SK-N-SH (cell line): ENCODE results near the gene DNMT3A. TPM values are rescaled to one million over a fixed set of nuclear protein-coding genes. Genes with fewer than 3 reads are reported as not detected.
A peak's percentile ranks its signal among the peaks of the same experiment; 100 is the strongest.

Source experiments
- CTCF ChIA-PET: fragments of 300-600, 350-600 bp; formaldehyde crosslinking; extraction: SDS; loops from one replicate; lab custom pipeline; 2021; lab: Yijun Ruan, JAX
- POLR2A ChIA-PET: fragments of 350-600 bp; sonication (Branson Sonifier 250); formaldehyde crosslinking; extraction: SDS; loops from one replicate; lab custom pipeline; 2020; ENCODE audit warnings: antibody characterized with exemption, inconsistent platforms; lab: Yijun Ruan, JAX
- DNase-seq: peaks from one replicate; pipeline ENCODE4 v3.0.0; 2012
- H2AFZ ChIP-seq: fragments of 200-600 bp; sonication (generic); 2 replicates; pipeline ENCODE4 v1.8.1; 2016; ENCODE audit warnings: antibody characterized with exemption, mild to moderate bottlenecking, low read depth
- H3F3A ChIP-seq: fragments of 200-600 bp; sonication (generic); replicated peaks from 2 replicates; pipeline ENCODE3; 2016; ENCODE audit warnings: antibody characterized with exemption, mild to moderate bottlenecking; ENCODE audit not compliant: insufficient read depth
- H3K27ac ChIP-seq, 2 experiments: fragments of 200-500 bp in 1 of 2; fragments of 200-600 bp in 1 of 2; sonication (Bioruptor generic) in 1 of 2; sonication (generic), shearing (Covaris generic) in 1 of 2; 2 replicates each; pipeline versions ENCODE4 v1.5.1 to v1.6.1; 2014 to 2016; ENCODE audit warnings: low read depth in 2 of 2, inconsistent platforms in 1 of 2, low read length in 1 of 2, mild to moderate bottlenecking in 1 of 2, mixed read lengths in 1 of 2
- H3K27me3 ChIP-seq: fragments of 200-600 bp; sonication (generic), shearing (Covaris generic); 2 replicates; pipeline ENCODE4 v1.6.1; 2016; ENCODE audit warnings: mixed run types; ENCODE audit not compliant: insufficient read depth
- H3K36me3 ChIP-seq, 2 experiments: fragments of 200-500 bp in 1 of 2; fragments of 200-600 bp in 1 of 2; sonication (Bioruptor generic) in 1 of 2; sonication (generic) in 1 of 2; replicated peaks in 1 of 2; 2 replicates each; pipeline versions ENCODE3 to v1.5.1; 2014 to 2016; ENCODE audit warnings: low read length in 1 of 2, mild to moderate bottlenecking in 1 of 2; ENCODE audit not compliant: insufficient read depth in 2 of 2, control insufficient read depth in 1 of 2
- H3K4me1 ChIP-seq, 2 experiments: fragments of 200-500 bp in 1 of 2; fragments of 200-600 bp in 1 of 2; sonication (Bioruptor generic) in 1 of 2; sonication (generic), shearing (Covaris generic) in 1 of 2; 2 replicates each; pipeline versions ENCODE4 v1.5.1 to v1.6.1; 2014 to 2016; ENCODE audit warnings: low read depth in 1 of 2, low read length in 1 of 2, mixed run types in 1 of 2; ENCODE audit not compliant: insufficient read depth in 2 of 2, control insufficient read depth in 1 of 2
- H3K4me2 ChIP-seq: fragments of 200-600 bp; sonication (generic), shearing (Covaris generic); 2 replicates; pipeline ENCODE4 v1.6.1; 2017; ENCODE audit warnings: mixed run types
- H3K4me3 ChIP-seq, 2 experiments: fragments of 200-500 bp in 1 of 2; fragments of 200-600 bp in 1 of 2; sonication (Bioruptor generic) in 1 of 2; sonication (generic), shearing (Covaris generic) in 1 of 2; 2 replicates each; pipeline versions ENCODE4 v1.5.1 to v1.8.1; 2014 to 2016; ENCODE audit warnings: low read depth in 2 of 2, inconsistent platforms in 1 of 2, low read length in 1 of 2, mild to moderate bottlenecking in 1 of 2, mixed read lengths in 1 of 2, moderate library complexity in 1 of 2
- H3K79me2 ChIP-seq: fragments of 200-600 bp; sonication (generic); 2 replicates; pipeline ENCODE4 v1.8.1; 2017; ENCODE audit warnings: mild to moderate bottlenecking; ENCODE audit not compliant: insufficient read depth
- H3K9ac ChIP-seq: fragments of 200-600 bp; sonication (generic); 2 replicates; pipeline ENCODE4 v1.6.1; 2017; ENCODE audit warnings: mixed run types
- H3K9me2 ChIP-seq: fragments of 200-600 bp; sonication (generic); 2 replicates; pipeline ENCODE4 v1.6.1; 2017; ENCODE audit warnings: mixed run types
- H3K9me3 ChIP-seq: fragments of 200-600 bp; sonication (generic); 2 replicates; pipeline ENCODE4 v1.6.1; 2017; ENCODE audit warnings: mixed run types, mild to moderate bottlenecking, moderate library complexity
- H4K20me1 ChIP-seq: fragments of 200-600 bp; sonication (generic); 2 replicates; pipeline ENCODE4 v1.6.1; 2017; ENCODE audit warnings: mild to moderate bottlenecking, mixed run types; ENCODE audit not compliant: insufficient read depth
- EP300 ChIP-seq, 2 experiments: IDR thresholded peaks; 2 replicates each; pipeline versions ENCODE4 v1.4.0 to v1.6.1; 2012; ENCODE audit warnings: borderline replicate concordance in 1 of 2, low read depth in 1 of 2, low read length in 1 of 2
- EZH2phosphoT487 ChIP-seq: fragments of 200-600 bp; sonication (generic); IDR thresholded peaks from 2 replicates; pipeline ENCODE4 v1.6.1; 2017; ENCODE audit warnings: low read depth, mixed run types, mild to moderate bottlenecking, antibody characterized with exemption, moderate library complexity, borderline replicate concordance
- FOSL2 ChIP-seq: IDR thresholded peaks from 2 replicates; pipeline ENCODE4 v1.4.0; 2012; ENCODE audit warnings: low read depth, mild to moderate bottlenecking, moderate library complexity, borderline replicate concordance
- GABPA ChIP-seq: IDR thresholded peaks from 2 replicates; pipeline ENCODE4 v1.4.0; 2012; ENCODE audit warnings: low read depth, mild to moderate bottlenecking
- GATA2 ChIP-seq: sonication (generic); formaldehyde crosslinking; IDR thresholded peaks from 2 replicates; pipeline ENCODE4 v1.5.0; 2020; ENCODE audit warnings: mild to moderate bottlenecking, missing genetic modification reagents
- JUND ChIP-seq: IDR thresholded peaks from 2 replicates; pipeline ENCODE4 v1.4.0; 2012
- MEF2A ChIP-seq: IDR thresholded peaks from 2 replicates; pipeline ENCODE4 v1.4.0; 2012; ENCODE audit warnings: low read depth, borderline replicate concordance
- MXI1 ChIP-seq: IDR thresholded peaks from 2 replicates; pipeline ENCODE4 v1.6.1; 2012; ENCODE audit warnings: mild to moderate bottlenecking, low read depth, low read length, improper control_type of control experiment
- NFIC ChIP-seq: IDR thresholded peaks from 2 replicates; pipeline ENCODE4 v1.4.0; 2012; ENCODE audit warnings: borderline replicate concordance
- POLR2AphosphoS5 ChIP-seq: IDR thresholded peaks from 2 replicates; pipeline ENCODE4 v1.6.1; 2012; ENCODE audit warnings: low read depth, low read length
- RAD21 ChIP-seq: IDR thresholded peaks from 2 replicates; pipeline ENCODE4 v1.6.1; 2012; ENCODE audit warnings: mild to moderate bottlenecking, low read length
- SIN3A ChIP-seq: IDR thresholded peaks from 2 replicates; pipeline ENCODE4 v1.6.1; 2012; ENCODE audit warnings: low read depth, mild to moderate bottlenecking, low read length, moderate library complexity, borderline replicate concordance
- SMC3 ChIP-seq: IDR thresholded peaks from 2 replicates; pipeline ENCODE4 v1.6.1; 2012; ENCODE audit warnings: low read depth, low read length, improper control_type of control experiment
- TAF1 ChIP-seq: IDR thresholded peaks from 2 replicates; pipeline ENCODE4 v1.6.1; 2012; ENCODE audit warnings: low read depth, mild to moderate bottlenecking, low read length, moderate library complexity, borderline replicate concordance
- TCF12 ChIP-seq: IDR thresholded peaks from 2 replicates; pipeline ENCODE4 v1.4.0; 2012
- YY1 ChIP-seq: IDR thresholded peaks from 2 replicates; pipeline ENCODE4 v1.4.0; 2012; ENCODE audit warnings: low read depth, mild to moderate bottlenecking
- WGBS: methylation state at CpG from one replicate; pipeline ENCODE4 v1.1.6; 2017; ENCODE audit warnings: low lambda C conversion rate; 5-methylcytosine and 5-hydroxymethylcytosine counted together
- polyA plus RNA-seq, 3 experiments: library from polyadenylated mRNA; depleted of rRNA; stranded (reverse); fragments of >200 nt; gene quantifications; 2 replicates each; pipeline ENCODE4 v1.2.3, GENCODE V29; 2012
- TF ChIP-seq, protein P1 (sequence below): IDR thresholded peaks from 2 replicates; pipeline ENCODE4 v1.4.0; 2012; ENCODE audit warnings: low read depth
- TF ChIP-seq, protein P2 (sequence below): fragments of 200-600 bp; sonication (generic); IDR thresholded peaks from 2 replicates; pipeline ENCODE4 v1.6.1; 2017; ENCODE audit warnings: antibody characterized with exemption, mild to moderate bottlenecking, moderate library complexity
- TF ChIP-seq, protein P3 (sequence below): IDR thresholded peaks from 2 replicates; pipeline ENCODE4 v1.4.0; 2012; ENCODE audit warnings: low read depth, borderline replicate concordance

DNMT3A gene
- polyA plus RNA-seq, 1 of the 3 experiments (the other 2 are of a cell fraction) = 5.6 TPM

DNA sequence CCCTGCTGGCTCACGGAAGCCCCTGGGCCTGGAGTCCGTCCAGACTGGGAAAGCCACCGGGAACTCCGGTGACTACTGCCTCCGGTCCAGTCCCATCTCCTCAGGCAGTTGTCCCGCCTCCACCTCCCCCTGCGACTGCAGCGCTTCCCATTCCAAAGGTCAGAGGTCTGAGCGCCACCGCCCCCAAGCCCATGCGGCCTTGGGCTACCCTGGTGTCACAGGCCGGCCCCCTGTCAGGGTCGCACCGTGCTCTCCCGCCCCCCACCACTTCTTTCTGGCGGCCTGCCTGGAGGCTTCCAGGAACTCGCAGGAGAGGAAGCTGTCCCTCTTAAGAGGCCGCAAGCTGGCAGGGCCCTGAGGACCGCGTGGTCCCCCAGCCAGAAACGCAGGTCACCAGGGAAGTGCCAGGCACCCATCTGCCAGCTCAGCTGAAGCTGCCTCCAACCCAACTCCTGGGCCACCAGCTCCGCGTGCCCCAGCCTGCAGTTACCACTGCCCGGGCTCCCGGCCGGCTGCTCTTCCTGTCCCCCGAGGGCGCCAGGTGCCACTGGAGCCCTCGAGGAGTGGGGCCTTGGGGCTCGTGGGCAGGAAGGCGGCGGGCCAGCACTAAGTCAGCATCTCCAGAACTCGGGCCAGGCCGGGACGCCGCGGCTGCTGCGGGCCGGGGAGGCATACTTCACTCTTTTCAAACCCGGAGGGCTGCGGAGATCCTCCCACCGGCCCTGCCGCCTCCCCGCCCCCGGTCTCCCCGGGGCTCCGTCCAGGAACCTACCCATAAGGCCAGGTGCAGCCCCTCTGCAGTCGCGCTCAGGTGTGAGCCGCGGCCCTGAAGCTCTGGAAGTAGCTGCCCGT is 90.1 kb downstream of the DNMT3A start:
- H3F3A ChIP-seq = no peaks in the 10 kb centered on the region
- peaks cover 4 to 47% of the 10 kb centered on the region in 2 experiments for H3K36me3 ChIP-seq
- H3K9ac ChIP-seq = peak overlapping the region; percentile 46
- peak; percentile 84 for DNase-seq
- no peaks in the 10 kb centered on the region for H3K9me2 ChIP-seq
- no peaks in the 10 kb centered on the region for H4K20me1 ChIP-seq
- peaks cover 10 to 57% of the 10 kb centered on the region in 2 experiments for H3K4me1 ChIP-seq
- ChIA-PET CTCF (interaction anchor here (1.1 to 5.5 kb wide), 7 partner anchors 12 to 276 kb away, joined by 3 to 47 read pairs (median 4); no protein-coding TSS in a partner anchor), POLR2A (interaction anchor here (0.5 to 2.2 kb wide), 13 partner anchors 13 to 89 kb away, joined by 3 to 14 read pairs (median 3); no protein-coding TSS in a partner anchor)
- H3K4me3 ChIP-seq = peak overlapping the region in 1 of 2 experiments; percentile 52; a peak in 2 of 4 replicates
- H3K4me2 ChIP-seq = peak overlapping the region; percentile 69
- H3K9me3 ChIP-seq = no peaks in the 10 kb centered on the region
- H3K27ac ChIP-seq = peak overlapping the region in 1 of 2 experiments; percentile 96; a peak in 2 of 4 replicates
- WGBS = 11% methylated on average over 23 of the region's 52 CpGs
- peak overlapping the region; percentile 65; the same call in 1 of the 2 replicates for H2AFZ ChIP-seq
- no peaks in the 10 kb centered on the region for H3K79me2 ChIP-seq
- TF ChIP-seq GABPA = no peak
- TF ChIP-seq TAF1 = no peak
- TF ChIP-seq EP300 (IDR thresholded peaks at IDR 0.05; ENCODE audit: borderline replicate concordance in 1 of 2, low read depth in 1 of 2, low read length in 1 of 2) = peak in 1 of 2 experiments; percentile 40; a peak in 1 of 4 replicates
- no peak for TF ChIP-seq NFIC
- no peak; the same call in none of the 2 replicates for TF ChIP-seq POLR2AphosphoS5
- no peak for TF ChIP-seq TCF12
- TF ChIP-seq, protein P1, sequence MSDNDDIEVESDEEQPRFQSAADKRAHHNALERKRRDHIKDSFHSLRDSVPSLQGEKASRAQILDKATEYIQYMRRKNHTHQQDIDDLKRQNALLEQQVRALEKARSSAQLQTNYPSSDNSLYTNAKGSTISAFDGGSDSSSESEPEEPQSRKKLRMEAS = peak; percentile 83
- TF ChIP-seq SMC3 = no peak
- TF ChIP-seq YY1 = no peak
- TF ChIP-seq SIN3A = peak; percentile 55; the same call in 1 of the 2 replicates
- TF ChIP-seq JUND = no peak
- peak; percentile 78 for TF ChIP-seq MXI1
- no peak for TF ChIP-seq MEF2A
- H3K27me3 ChIP-seq = no peaks in the 10 kb centered on the region

DNA sequence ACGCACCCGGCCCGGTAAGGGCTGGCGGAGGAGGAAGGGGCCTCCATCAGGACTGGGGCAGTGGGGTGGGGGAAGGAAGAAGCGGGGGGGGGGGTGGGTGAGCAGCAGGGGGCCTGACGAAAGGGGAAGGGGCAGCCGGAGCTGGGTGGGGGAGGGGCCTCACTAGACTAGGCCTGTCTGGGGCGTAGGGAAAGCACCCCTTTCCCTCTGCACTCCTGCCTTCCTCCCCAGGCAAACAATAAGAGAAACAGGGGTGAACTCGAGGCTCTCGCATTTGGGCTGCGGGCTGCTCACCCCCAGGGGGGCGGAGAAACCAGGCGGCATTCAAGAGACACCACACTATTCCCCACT is 90.7 kb downstream of the DNMT3A start:
- Histone ChIP-seq H3K4me1 (peaks cover 8 to 51% of the 10 kb centered on the region in 2 experiments), H3K9me2 (no peaks in the 10 kb centered on the region), H4K20me1 (no peaks in the 10 kb centered on the region), H3K9me3 (no peaks in the 10 kb centered on the region), H3K79me2 (no peaks in the 10 kb centered on the region), H3K4me3 (peak overlapping the region in 1 of 2 experiments; percentile 52; a peak in 2 of 4 replicates), H3F3A (no peaks in the 10 kb centered on the region), H3K4me2 (peak overlapping the region; percentile 69), H2AFZ (no peak overlapping the region; the same call in 1 of the 2 replicates), H3K27ac (peak overlapping the region in 1 of 2 experiments; percentile 96; a peak in 2 of 4 replicates), H3K27me3 (no peaks in the 10 kb centered on the region), H3K9ac (no peak overlapping the region), H3K36me3 (peaks cover 4 to 53% of the 10 kb centered on the region in 2 experiments)
- CTCF ChIA-PET = interaction anchor here (1.0 to 5.5 kb wide), 6 partner anchors 9 to 85 kb away, joined by 3 to 47 read pairs (median 4); no protein-coding TSS in a partner anchor
- WGBS = 46% methylated on average over 13 of the region's 13 CpGs
- POLR2A ChIA-PET = interaction anchor here (0.5 to 2.2 kb wide), 11 partner anchors 22 to 89 kb away, joined by 3 to 14 read pairs (median 5); no protein-coding TSS in a partner anchor
- TF ChIP-seq MXI1 (no peak), EZH2phosphoT487 (no peak), RAD21 (no peak), TCF12 (no peak), EP300 (IDR thresholded peaks at IDR 0.05; ENCODE audit: borderline replicate concordance in 1 of 2, low read depth in 1 of 2, low read length in 1 of 2) (no peak), FOSL2 (no peak), GATA2 (CRISPR knock-in tag) (no peak), JUND (no peak)
- TF ChIP-seq, protein P2, sequence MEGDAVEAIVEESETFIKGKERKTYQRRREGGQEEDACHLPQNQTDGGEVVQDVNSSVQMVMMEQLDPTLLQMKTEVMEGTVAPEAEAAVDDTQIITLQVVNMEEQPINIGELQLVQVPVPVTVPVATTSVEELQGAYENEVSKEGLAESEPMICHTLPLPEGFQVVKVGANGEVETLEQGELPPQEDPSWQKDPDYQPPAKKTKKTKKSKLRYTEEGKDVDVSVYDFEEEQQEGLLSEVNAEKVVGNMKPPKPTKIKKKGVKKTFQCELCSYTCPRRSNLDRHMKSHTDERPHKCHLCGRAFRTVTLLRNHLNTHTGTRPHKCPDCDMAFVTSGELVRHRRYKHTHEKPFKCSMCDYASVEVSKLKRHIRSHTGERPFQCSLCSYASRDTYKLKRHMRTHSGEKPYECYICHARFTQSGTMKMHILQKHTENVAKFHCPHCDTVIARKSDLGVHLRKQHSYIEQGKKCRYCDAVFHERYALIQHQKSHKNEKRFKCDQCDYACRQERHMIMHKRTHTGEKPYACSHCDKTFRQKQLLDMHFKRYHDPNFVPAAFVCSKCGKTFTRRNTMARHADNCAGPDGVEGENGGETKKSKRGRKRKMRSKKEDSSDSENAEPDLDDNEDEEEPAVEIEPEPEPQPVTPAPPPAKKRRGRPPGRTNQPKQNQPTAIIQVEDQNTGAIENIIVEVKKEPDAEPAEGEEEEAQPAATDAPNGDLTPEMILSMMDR = no peak
- TF ChIP-seq, protein P3, sequence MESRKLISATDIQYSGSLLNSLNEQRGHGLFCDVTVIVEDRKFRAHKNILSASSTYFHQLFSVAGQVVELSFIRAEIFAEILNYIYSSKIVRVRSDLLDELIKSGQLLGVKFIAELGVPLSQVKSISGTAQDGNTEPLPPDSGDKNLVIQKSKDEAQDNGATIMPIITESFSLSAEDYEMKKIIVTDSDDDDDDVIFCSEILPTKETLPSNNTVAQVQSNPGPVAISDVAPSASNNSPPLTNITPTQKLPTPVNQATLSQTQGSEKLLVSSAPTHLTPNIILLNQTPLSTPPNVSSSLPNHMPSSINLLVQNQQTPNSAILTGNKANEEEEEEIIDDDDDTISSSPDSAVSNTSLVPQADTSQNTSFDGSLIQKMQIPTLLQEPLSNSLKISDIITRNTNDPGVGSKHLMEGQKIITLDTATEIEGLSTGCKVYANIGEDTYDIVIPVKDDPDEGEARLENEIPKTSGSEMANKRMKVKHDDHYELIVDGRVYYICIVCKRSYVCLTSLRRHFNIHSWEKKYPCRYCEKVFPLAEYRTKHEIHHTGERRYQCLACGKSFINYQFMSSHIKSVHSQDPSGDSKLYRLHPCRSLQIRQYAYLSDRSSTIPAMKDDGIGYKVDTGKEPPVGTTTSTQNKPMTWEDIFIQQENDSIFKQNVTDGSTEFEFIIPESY = no peak
- peak; percentile 80 for DNase-seq
